Measurements from ENCODE around the gene XYLT1.

XYLT1 gene

GRCh38 chr16:17233318-17234002, 237.3 kb downstream of the XYLT1 start:
- no peak overlapping the region for H3K4me3 Mint-ChIP-seq
- TF ChIP-seq CTCF (IDR thresholded peaks at IDR 0.05; ENCODE audit: unreplicated experiment in 3 of 3), result no peak
- no peak overlapping the region for H3K27ac Mint-ChIP-seq
- H3K9me3 Mint-ChIP-seq, result no peaks in the 10 kb centered on the region
- no peaks in the 10 kb centered on the region for H3K36me3 Mint-ChIP-seq (ENCODE audit: low read depth)
- H3K27me3 Mint-ChIP-seq (ENCODE audit: low read depth), result no peaks in the 10 kb centered on the region
- no peaks in the 10 kb centered on the region for H3K4me1 Mint-ChIP-seq

GRCh38 chr16:17232487-17232886, 238.3 kb downstream of the XYLT1 start:
- no peak overlapping the region for H3K4me3 Mint-ChIP-seq
- no peaks in the 10 kb centered on the region for H3K27me3 Mint-ChIP-seq (ENCODE audit: low read depth)
- TF ChIP-seq CTCF (IDR thresholded peaks at IDR 0.05; ENCODE audit: unreplicated experiment in 3 of 3), result no peak

GRCh38 chr16:17231972-17232371, 238.8 kb downstream of the XYLT1 start:
- Mint-ChIP-seq H3K4me1 (peaks cover 9% of the 10 kb centered on the region), H3K27ac (no peak overlapping the region), H3K9me3 (no peaks in the 10 kb centered on the region), H3K27me3 (ENCODE audit: low read depth) (no peaks in the 10 kb centered on the region), H3K4me3 (no peak overlapping the region), H3K36me3 (ENCODE audit: low read depth) (no peaks in the 10 kb centered on the region)
- no peak for TF ChIP-seq CTCF (IDR thresholded peaks at IDR 0.05; ENCODE audit: unreplicated experiment in 3 of 3)

More at GRCh38 chr16:17232487-17232886, 238.3 kb downstream of the XYLT1 start:
- Mint-ChIP-seq H3K36me3 (ENCODE audit: low read depth) (no peaks in the 10 kb centered on the region), H3K4me1 (peaks cover 4% of the 10 kb centered on the region), H3K9me3 (no peaks in the 10 kb centered on the region), H3K27ac (no peak overlapping the region)

GRCh38 chr16:17230932-17231581, 239.7 kb downstream of the XYLT1 start:
- TF ChIP-seq CTCF (IDR thresholded peaks at IDR 0.05; ENCODE audit: unreplicated experiment in 3 of 3), result no peak
- H3K4me3 Mint-ChIP-seq, result no peak overlapping the region
- H3K9me3 Mint-ChIP-seq, result no peaks in the 10 kb centered on the region
- no peaks in the 10 kb centered on the region for H3K27me3 Mint-ChIP-seq (ENCODE audit: low read depth)
- no peak overlapping the region for H3K27ac Mint-ChIP-seq
- H3K36me3 Mint-ChIP-seq (ENCODE audit: low read depth), result no peaks in the 10 kb centered on the region
- peaks cover 12% of the 10 kb centered on the region for H3K4me1 Mint-ChIP-seq

- Mint-ChIP-seq H3K9me3 (no peaks in the 10 kb centered on the region), H3K27me3 (ENCODE audit: low read depth) (no peaks in the 10 kb centered on the region), H3K27ac (no peak overlapping the region), H3K36me3 (ENCODE audit: low read depth) (no peaks in the 10 kb centered on the region), H3K4me3 (no peak overlapping the region), H3K4me1 (peaks cover 23% of the 10 kb centered on the region)
- TF ChIP-seq CTCF (IDR thresholded peaks at IDR 0.05; ENCODE audit: unreplicated experiment in 3 of 3), result no peak
Observed at GRCh38 chr16:17229766-17230165, 241.0 kb downstream of the XYLT1 start.

- H3K4me1 Mint-ChIP-seq, result peaks cover 30% of the 10 kb centered on the region
- H3K9me3 Mint-ChIP-seq, result no peaks in the 10 kb centered on the region
- H3K36me3 Mint-ChIP-seq (ENCODE audit: low read depth), result no peaks in the 10 kb centered on the region
- TF ChIP-seq CTCF (IDR thresholded peaks at IDR 0.05; ENCODE audit: unreplicated experiment in 3 of 3), result no peak
- no peak overlapping the region for H3K27ac Mint-ChIP-seq
- H3K4me3 Mint-ChIP-seq, result no peak overlapping the region
- no peaks in the 10 kb centered on the region for H3K27me3 Mint-ChIP-seq (ENCODE audit: low read depth)
Observed at GRCh38 chr16:17229131-17229530, 241.6 kb downstream of the XYLT1 start.

Measured in nephron (organoid).